ENCODE results near the gene TIMMDC1. TPM values are rescaled to one million over a fixed set of nuclear protein-coding genes. Genes with fewer than 3 reads are reported as not detected.

TIMMDC1 gene
- total and polyA plus RNA-seq, 2 of the 13 experiments (the other 11 are each of a cell fraction or from before 2014, with no cell fraction given), result 50.0 to 77.8 TPM

GRCh38 chr3:119498186-119499011, at the start of gene TIMMDC1 (continued):
- TF ChIP-seq ZNF318 (CRISPR knock-in tag; IDR thresholded peaks at IDR 0.05) (no peak), SNAPC5 (CRISPR knock-in tag; IDR thresholded peaks at IDR 0.05; ENCODE audit: borderline replicate concordance) (no peak), CSRNP2 (CRISPR knock-in tag; conservative IDR thresholded peaks at IDR 0.05; ENCODE audit: low read depth) (no peak), ZHX1 (CRISPR knock-in tag; IDR thresholded peaks at IDR 0.05; ENCODE audit: low read depth) (no peak), KAT7 (CRISPR knock-in tag; IDR thresholded peaks at IDR 0.05; ENCODE audit: borderline replicate concordance) (0 out of 2 replicates have a peak, but pooled peaks have one; percentile 35), ZNF761 (CRISPR knock-in tag; conservative IDR thresholded peaks at IDR 0.05) (no peak), YEATS4 (CRISPR knock-in tag; IDR thresholded peaks at IDR 0.05; ENCODE audit: borderline replicate concordance) (peak; percentile 96), ZNF331 (CRISPR knock-in tag; IDR thresholded peaks at IDR 0.05) (peak; percentile 74), ARID5B (CRISPR knock-in tag; IDR thresholded peaks at IDR 0.05) (peak; percentile 46; the same call in 1 of the 2 replicates), ZNF468 (CRISPR knock-in tag; IDR thresholded peaks at IDR 0.05) (no peak)

Measured in HepG2 (cell line).